Measurements from ENCODE around the gene GRAP2. TPM values are rescaled to one million over a fixed set of nuclear protein-coding genes. Genes with fewer than 3 reads are reported as not detected.

The GRAP2 gene
- total RNA-seq, 4 donors from 2014 or later, result 0.76 to 11.1 (median 1.1) TPM

DNA sequence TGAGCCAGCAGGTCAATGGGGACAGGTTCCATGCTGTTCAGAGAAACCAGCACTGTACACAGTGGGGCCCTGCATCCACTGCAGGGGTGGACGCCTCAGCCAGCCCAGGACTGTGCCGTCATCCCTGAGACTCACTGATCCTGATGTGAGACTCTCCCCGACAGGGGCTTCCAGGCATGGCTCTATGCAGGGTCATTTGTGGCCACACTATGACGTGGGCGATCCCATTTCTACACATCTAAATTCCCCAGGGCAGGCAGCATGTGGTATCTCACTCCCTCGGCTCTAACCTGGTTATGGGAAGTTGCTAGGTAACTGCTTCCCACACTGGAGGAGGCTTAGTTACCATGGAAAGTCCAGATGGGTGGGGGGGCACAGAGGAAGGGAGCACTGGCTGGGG lies 79.7 kb downstream of the GRAP2 start:
- DNase-seq, result no peak
- H3K27ac ChIP-seq, result no peak overlapping the region
- H3K4me3 ChIP-seq, result no peak overlapping the region
- no peak for TF ChIP-seq POLR2A (IDR thresholded peaks at IDR 0.05)
- TF ChIP-seq, protein P1, sequence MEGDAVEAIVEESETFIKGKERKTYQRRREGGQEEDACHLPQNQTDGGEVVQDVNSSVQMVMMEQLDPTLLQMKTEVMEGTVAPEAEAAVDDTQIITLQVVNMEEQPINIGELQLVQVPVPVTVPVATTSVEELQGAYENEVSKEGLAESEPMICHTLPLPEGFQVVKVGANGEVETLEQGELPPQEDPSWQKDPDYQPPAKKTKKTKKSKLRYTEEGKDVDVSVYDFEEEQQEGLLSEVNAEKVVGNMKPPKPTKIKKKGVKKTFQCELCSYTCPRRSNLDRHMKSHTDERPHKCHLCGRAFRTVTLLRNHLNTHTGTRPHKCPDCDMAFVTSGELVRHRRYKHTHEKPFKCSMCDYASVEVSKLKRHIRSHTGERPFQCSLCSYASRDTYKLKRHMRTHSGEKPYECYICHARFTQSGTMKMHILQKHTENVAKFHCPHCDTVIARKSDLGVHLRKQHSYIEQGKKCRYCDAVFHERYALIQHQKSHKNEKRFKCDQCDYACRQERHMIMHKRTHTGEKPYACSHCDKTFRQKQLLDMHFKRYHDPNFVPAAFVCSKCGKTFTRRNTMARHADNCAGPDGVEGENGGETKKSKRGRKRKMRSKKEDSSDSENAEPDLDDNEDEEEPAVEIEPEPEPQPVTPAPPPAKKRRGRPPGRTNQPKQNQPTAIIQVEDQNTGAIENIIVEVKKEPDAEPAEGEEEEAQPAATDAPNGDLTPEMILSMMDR (IDR thresholded peaks at IDR 0.05), result no peak
- intact Hi-C loops (cut with DNase I), result no loop called here
- no peaks in the 10 kb centered on the region for H3K9me3 ChIP-seq
- 60% methylated on average over 1 of the region's 6 CpGs; no CpG with 5 or more reads in 1 of the 2 donors for WGBS, 2 donors
- H3K36me3 ChIP-seq, result no peaks in the 10 kb centered on the region
- peaks cover 11 to 23% (median 13%) of the 10 kb centered on the region in 3 donors for H3K4me1 ChIP-seq
- H3K27me3 ChIP-seq, result peaks cover 0 to 51% (median 0%) of the 10 kb centered on the region in 4 donors

DNA sequence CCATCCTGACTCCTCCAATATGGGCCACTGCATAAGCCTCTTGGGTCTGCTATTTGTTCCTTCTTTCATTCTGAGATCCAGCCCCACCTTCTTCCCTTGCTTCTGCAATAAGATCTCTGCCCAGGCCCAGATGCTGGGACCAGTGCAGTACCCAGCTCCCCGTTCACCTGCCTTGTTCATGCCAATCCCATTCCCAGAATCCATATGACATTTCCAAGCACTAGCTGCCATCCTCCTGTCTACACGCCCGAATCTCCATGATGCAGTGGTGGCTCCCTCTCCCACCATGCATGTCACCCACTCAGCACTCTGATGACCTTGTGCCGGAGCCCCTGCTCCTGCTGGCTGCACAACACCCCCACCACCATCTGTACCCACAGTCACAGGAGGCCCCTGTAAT lies 82.5 kb downstream of the GRAP2 start:
- Histone ChIP-seq H3K4me3 (no peak overlapping the region), H3K27ac (peak overlapping the region in 1 of 4 donors; percentile 85), H3K9me3 (no peaks in the 10 kb centered on the region), H3K27me3 (peaks cover 0 to 26% (median 0%) of the 10 kb centered on the region in 4 donors), H3K4me1 (peaks cover 11 to 28% (median 13%) of the 10 kb centered on the region in 3 donors), H3K36me3 (no peaks in the 10 kb centered on the region)
- no peak for DNase-seq
- WGBS, 2 donors, result 84 to 88% methylated on average over 4 of the region's 4 CpGs
- TF ChIP-seq, protein P1 (IDR thresholded peaks at IDR 0.05), result no peak
- TF ChIP-seq POLR2A (IDR thresholded peaks at IDR 0.05), result no peak
- intact Hi-C loops (cut with DNase I), result no loop called here

DNA sequence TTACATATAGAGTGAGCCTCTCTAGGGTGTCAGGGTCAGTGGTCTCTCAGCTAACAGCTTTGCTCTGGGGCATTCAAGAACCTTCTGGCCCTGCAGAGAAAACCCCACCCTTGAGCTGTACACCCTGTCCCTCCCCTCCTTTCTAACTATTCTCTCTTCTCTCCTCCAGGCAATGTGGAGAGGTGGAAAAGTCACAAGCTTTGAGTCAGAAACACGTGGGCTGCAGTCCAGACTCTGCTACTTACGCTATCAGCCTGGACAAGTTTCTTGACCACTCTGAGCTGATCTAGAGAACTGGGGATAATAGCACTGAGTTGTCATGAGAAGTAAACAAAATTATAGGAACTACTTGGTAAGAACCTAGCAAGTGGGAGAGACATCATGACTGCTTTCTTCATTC lies 83.1 kb downstream of the GRAP2 start:
- H3K27ac ChIP-seq, result peak overlapping the region; percentile 36 to 90 (median 83)
- no peak for DNase-seq
- peaks cover 0 to 30% (median 0%) of the 10 kb centered on the region in 4 donors for H3K27me3 ChIP-seq
- intact Hi-C loops (cut with DNase I), result no loop called here
- no peak overlapping the region for H3K4me3 ChIP-seq
- no peaks in the 10 kb centered on the region for H3K9me3 ChIP-seq
- H3K36me3 ChIP-seq, result no peaks in the 10 kb centered on the region
- no peak for TF ChIP-seq POLR2A (IDR thresholded peaks at IDR 0.05)
- TF ChIP-seq, protein P1 (IDR thresholded peaks at IDR 0.05), result no peak
- 17 to 20% methylated on average over 2 of the region's 2 CpGs for WGBS, 2 donors
- H3K4me1 ChIP-seq, result peaks cover 11 to 28% (median 13%) of the 10 kb centered on the region in 3 donors

DNA sequence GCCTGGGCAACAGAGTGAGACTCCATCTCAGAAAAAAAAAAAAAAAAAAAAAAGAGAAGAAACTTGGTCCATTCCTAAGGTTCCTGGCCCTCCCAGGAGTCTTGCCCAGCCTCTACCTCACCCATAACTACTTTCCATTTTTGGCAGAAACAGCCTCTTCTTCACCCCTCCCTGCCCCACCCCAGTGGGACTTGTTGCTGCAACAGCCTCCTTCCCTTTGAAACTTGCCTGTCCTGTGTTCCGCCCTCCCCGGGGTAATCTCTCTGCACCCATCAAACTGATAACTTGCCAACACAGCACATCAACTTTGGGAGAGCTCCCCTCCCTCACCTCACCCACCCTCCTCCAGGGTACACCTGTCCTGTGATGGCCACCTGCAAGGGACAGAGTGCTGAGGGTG lies 83.9 kb downstream of the GRAP2 start:
- 41 to 56% methylated on average over 2 of the region's 2 CpGs for WGBS, 2 donors
- no peak for TF ChIP-seq POLR2A (IDR thresholded peaks at IDR 0.05)
- TF ChIP-seq, protein P1 (IDR thresholded peaks at IDR 0.05), result no peak
- no peaks in the 10 kb centered on the region for H3K36me3 ChIP-seq
- H3K9me3 ChIP-seq, result no peaks in the 10 kb centered on the region
- H3K4me1 ChIP-seq, result peaks cover 11 to 28% (median 13%) of the 10 kb centered on the region in 3 donors
- DNase-seq, result no peak
- intact Hi-C loops (cut with DNase I), result no loop called here
- peaks cover 0 to 22% (median 0%) of the 10 kb centered on the region in 4 donors for H3K27me3 ChIP-seq
- peak overlapping the region; percentile 74 to 90 (median 83) for H3K27ac ChIP-seq
- H3K4me3 ChIP-seq, result no peak overlapping the region

DNA sequence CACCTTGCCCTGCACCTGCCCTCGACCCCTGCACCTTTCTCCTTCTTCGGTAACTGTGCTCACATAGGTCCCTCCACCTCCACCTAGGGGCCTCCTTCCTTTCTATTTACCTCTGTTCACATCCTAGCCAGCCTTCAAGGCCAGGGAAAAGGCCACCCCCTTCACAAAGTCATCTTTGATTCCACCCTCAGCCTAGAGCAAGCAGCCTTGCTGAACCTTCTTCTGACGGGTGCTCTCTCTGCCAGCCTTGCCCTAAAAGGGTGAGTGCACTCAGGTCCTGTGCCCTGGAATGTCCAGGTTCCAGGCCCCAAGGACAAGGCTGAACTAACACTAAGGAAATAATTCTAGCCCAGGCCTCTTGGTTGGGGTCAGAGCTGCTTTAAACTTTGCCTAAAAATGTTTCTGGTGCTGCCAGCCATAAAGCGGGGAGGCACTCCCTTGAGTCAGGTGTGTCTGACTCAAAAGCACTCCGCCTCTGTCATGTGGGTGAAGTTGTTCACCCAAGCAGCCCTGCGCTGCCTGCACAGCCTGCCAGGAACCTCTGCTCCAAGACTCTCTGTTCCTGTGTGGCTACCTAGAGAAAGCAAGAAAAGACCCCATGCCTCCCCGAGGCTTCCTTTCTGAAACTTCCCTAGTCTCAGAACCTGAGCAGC lies 84.6 kb downstream of the GRAP2 start:
- 22 to 41% methylated on average over 4 to 5 of the region's 7 CpGs for WGBS, 2 donors
- peaks cover 0 to 15% (median 0%) of the 10 kb centered on the region in 4 donors for H3K27me3 ChIP-seq
- H3K4me1 ChIP-seq, result peaks cover 11 to 28% (median 13%) of the 10 kb centered on the region in 3 donors
- H3K27ac ChIP-seq, result peak overlapping the region; percentile 74 to 90 (median 83)
- TF ChIP-seq POLR2A (IDR thresholded peaks at IDR 0.05), result peak in 1 of 4 donors; percentile 25
- TF ChIP-seq, protein P1 (IDR thresholded peaks at IDR 0.05), result peak in 1 of 6 experiments; percentile 5
- H3K4me3 ChIP-seq, result no peak overlapping the region
- no peaks in the 10 kb centered on the region for H3K36me3 ChIP-seq
- intact Hi-C loops (cut with DNase I), result no loop called here
- no peaks in the 10 kb centered on the region for H3K9me3 ChIP-seq
- DNase-seq, result no peak
